ENCODE results near the gene HOMER3. TPM values are rescaled to one million over a fixed set of nuclear protein-coding genes. Genes with fewer than 3 reads are reported as not detected.

The HOMER3 gene
- total RNA-seq, 4 donors from 2014 or later = 22.9 to 32.9 (median 27.7) TPM

DNA sequence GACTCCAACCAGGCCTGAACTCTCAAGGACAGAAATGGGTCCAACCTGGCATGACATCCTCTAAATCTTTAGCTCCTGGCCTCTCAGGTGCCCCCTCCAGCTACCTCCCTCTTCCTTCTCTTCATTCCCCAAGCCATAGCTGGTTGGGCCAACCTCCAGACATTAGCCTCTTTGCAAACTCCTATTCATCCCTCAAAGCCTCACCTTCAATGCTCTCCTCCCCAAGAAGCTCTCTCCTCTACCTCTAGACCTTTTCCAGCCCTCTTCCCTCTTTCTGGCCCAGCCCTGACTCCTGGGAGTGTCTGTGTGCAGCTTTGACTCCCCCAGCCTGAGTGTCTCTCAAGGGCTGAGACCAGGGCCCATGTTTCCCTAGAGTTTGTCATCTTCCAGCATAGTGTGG is 5.3 kb upstream of the HOMER3 start:
- no peaks in the 10 kb centered on the region for H3K36me3 ChIP-seq
- TF ChIP-seq POLR2A (IDR thresholded peaks at IDR 0.05) (no peak), POLR2AphosphoS5 (IDR thresholded peaks at IDR 0.05) (no peak), EP300 (IDR thresholded peaks at IDR 0.05) (no peak)
- TF ChIP-seq, protein P1, sequence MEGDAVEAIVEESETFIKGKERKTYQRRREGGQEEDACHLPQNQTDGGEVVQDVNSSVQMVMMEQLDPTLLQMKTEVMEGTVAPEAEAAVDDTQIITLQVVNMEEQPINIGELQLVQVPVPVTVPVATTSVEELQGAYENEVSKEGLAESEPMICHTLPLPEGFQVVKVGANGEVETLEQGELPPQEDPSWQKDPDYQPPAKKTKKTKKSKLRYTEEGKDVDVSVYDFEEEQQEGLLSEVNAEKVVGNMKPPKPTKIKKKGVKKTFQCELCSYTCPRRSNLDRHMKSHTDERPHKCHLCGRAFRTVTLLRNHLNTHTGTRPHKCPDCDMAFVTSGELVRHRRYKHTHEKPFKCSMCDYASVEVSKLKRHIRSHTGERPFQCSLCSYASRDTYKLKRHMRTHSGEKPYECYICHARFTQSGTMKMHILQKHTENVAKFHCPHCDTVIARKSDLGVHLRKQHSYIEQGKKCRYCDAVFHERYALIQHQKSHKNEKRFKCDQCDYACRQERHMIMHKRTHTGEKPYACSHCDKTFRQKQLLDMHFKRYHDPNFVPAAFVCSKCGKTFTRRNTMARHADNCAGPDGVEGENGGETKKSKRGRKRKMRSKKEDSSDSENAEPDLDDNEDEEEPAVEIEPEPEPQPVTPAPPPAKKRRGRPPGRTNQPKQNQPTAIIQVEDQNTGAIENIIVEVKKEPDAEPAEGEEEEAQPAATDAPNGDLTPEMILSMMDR (IDR thresholded peaks at IDR 0.05) = no peak
- no peak overlapping the region for H3K27ac ChIP-seq
- no peak for DNase-seq (ENCODE audit: low spot score in 2 of 2)
- peaks cover 5% of the 10 kb centered on the region for H3K4me1 ChIP-seq
- H3K27me3 ChIP-seq = no peaks in the 10 kb centered on the region
- H3K9me3 ChIP-seq = no peaks in the 10 kb centered on the region
- H3K4me3 ChIP-seq = no peak overlapping the region

DNA sequence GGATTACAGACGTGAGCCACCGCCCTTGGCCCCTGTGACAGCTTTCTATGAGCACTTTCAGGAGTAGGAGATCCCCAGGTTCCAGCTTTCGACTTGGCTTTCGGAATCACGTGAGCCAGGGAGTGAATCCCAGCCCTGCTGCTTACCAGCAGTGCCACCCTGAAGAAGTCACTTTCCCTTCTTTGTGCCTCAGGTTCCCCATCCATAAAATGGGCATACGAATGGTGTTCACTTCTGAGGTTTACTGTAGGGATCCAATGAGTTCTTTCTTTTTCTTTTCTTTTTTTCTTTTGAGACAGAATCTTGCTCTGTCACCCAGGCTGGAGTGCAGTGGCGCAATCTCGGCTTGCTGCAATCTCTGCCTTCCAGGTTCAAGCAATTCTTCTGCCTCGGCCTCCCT is 4.3 kb upstream of the HOMER3 start:
- Histone ChIP-seq H3K4me1 (peaks cover 7% of the 10 kb centered on the region), H3K27ac (no peak overlapping the region), H3K27me3 (no peaks in the 10 kb centered on the region), H3K36me3 (no peaks in the 10 kb centered on the region), H3K4me3 (no peak overlapping the region), H3K9me3 (no peaks in the 10 kb centered on the region)
- WGBS = 92% methylated on average over 9 of the region's 9 CpGs
- TF ChIP-seq, protein P1 (IDR thresholded peaks at IDR 0.05) = no peak
- TF ChIP-seq EP300 (IDR thresholded peaks at IDR 0.05) (no peak), POLR2AphosphoS5 (IDR thresholded peaks at IDR 0.05) (no peak), POLR2A (IDR thresholded peaks at IDR 0.05) (no peak)
- no peak for DNase-seq (ENCODE audit: low spot score in 2 of 2)

DNA sequence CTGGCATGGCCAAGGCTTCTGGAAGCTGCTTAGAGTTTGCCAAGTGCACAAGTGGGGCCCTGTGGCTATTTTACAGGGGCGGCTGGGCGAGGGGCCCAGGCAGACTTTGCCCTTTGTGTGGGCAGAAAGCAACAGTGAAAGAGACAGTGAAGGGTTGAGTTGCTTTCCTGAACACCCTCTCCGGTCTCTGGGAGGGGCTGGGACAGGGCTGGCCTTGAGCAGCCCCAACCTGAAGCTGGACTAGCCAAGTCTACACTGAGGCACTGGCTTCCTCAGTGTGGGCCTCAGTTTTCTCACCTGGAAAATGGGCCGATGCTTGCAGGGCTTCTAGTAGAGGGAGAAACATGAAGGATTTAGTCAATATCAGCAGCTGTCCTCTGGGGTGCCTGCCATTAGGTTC is 2.4 kb upstream of the HOMER3 start:
- H3K27me3 ChIP-seq = no peaks in the 10 kb centered on the region
- 77% methylated on average over 4 of the region's 4 CpGs for WGBS
- H3K4me3 ChIP-seq = no peak overlapping the region
- peaks cover 21% of the 10 kb centered on the region for H3K4me1 ChIP-seq
- TF ChIP-seq POLR2AphosphoS5 (IDR thresholded peaks at IDR 0.05) (no peak), EP300 (IDR thresholded peaks at IDR 0.05) (no peak), POLR2A (IDR thresholded peaks at IDR 0.05) (no peak)
- TF ChIP-seq, protein P1 (IDR thresholded peaks at IDR 0.05) = no peak
- H3K9me3 ChIP-seq = no peaks in the 10 kb centered on the region
- H3K36me3 ChIP-seq = peaks cover 4% of the 10 kb centered on the region
- no peak overlapping the region for H3K27ac ChIP-seq
- no peak for DNase-seq (ENCODE audit: low spot score in 2 of 2)

DNA sequence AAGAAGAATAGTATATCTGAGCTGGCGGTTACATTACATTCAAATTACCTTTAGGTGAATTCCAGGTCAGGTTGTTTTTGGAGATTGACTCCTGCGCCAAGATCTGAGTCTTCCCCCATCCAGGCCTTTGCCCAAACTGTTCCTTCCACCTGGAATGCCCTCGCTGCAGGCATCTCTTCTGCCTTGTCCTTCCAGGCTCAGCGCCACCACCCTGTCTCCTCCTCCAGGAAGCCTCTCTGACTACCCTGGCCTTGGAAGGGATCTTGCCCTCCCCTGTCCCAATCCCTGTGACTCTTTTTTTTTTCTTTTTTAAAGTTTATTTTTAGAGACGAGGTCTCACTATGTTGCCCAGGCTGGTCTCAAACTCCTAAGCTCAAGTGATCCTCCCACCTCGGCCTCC is 1.7 kb upstream of the HOMER3 start:
- Histone ChIP-seq H3K9me3 (no peaks in the 10 kb centered on the region), H3K36me3 (peaks cover 8% of the 10 kb centered on the region), H3K27ac (no peak overlapping the region), H3K27me3 (no peaks in the 10 kb centered on the region), H3K4me1 (peaks cover 21% of the 10 kb centered on the region), H3K4me3 (no peak overlapping the region)
- DNase-seq (ENCODE audit: low spot score in 2 of 2) = no peak
- TF ChIP-seq EP300 (IDR thresholded peaks at IDR 0.05) (no peak), POLR2A (IDR thresholded peaks at IDR 0.05) (no peak), POLR2AphosphoS5 (IDR thresholded peaks at IDR 0.05) (no peak)
- TF ChIP-seq, protein P1 (IDR thresholded peaks at IDR 0.05) = no peak
- WGBS = 73% methylated on average over 6 of the region's 6 CpGs

DNA sequence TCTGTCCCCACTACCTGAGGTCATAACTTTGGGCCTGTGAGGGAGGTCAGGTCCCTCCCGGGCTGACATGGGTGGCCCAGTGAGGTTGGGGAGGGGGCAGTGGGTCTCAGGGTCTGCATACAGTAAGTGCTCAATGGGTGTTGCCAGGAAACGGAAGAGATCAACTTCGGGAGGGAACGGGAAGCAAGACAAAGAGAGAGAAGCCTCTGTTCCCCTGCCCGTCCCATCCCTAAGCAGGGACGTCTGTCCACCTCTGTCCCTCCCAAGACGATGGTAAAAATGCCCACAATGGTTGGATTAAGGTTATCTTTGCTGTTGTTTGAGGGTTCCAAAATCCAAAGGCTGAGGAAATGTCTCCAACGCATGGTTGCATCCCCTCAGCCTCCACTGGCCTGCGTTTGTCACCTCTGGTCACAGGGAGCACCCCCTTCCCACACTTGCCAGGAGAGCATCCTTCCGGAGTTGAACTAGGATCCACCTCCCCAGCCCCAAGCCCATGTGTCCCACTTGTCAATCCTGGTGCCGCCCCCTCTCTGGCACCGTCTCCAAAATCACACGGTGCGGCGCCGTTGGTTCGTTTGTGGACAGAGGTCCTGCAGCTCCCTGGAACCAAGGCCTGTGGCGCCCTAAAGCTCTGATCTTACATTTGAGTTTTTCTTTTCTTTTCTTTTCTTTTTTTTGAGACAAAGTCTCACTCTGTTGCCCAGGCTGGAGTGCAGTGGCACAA is 774 bp upstream of the HOMER3 start:
- peak overlapping the region; percentile 85 for H3K4me3 ChIP-seq
- DNase-seq (ENCODE audit: low spot score in 2 of 2) = no peak
- WGBS = 69% methylated on average over 17 of the region's 18 CpGs
- no peaks in the 10 kb centered on the region for H3K9me3 ChIP-seq
- H3K4me1 ChIP-seq = peaks cover 21% of the 10 kb centered on the region
- no peaks in the 10 kb centered on the region for H3K27me3 ChIP-seq
- H3K36me3 ChIP-seq = peaks cover 8% of the 10 kb centered on the region
- TF ChIP-seq EP300 (IDR thresholded peaks at IDR 0.05) = no peak
- no peak for TF ChIP-seq POLR2AphosphoS5 (IDR thresholded peaks at IDR 0.05)
- TF ChIP-seq, protein P1 (IDR thresholded peaks at IDR 0.05) = no peak
- no peak for TF ChIP-seq POLR2A (IDR thresholded peaks at IDR 0.05)
- H3K27ac ChIP-seq = no peak overlapping the region
